ENCODE data around the gene MGARP. TPM values are rescaled to one million over a fixed set of nuclear protein-coding genes. Genes with fewer than 3 reads are reported as not detected.
A peak's percentile ranks its signal among the peaks of the same experiment; 100 is the strongest.

Gene MGARP
- total RNA-seq = 14.9 and 58.0 TPM in 2 replicates

DNA sequence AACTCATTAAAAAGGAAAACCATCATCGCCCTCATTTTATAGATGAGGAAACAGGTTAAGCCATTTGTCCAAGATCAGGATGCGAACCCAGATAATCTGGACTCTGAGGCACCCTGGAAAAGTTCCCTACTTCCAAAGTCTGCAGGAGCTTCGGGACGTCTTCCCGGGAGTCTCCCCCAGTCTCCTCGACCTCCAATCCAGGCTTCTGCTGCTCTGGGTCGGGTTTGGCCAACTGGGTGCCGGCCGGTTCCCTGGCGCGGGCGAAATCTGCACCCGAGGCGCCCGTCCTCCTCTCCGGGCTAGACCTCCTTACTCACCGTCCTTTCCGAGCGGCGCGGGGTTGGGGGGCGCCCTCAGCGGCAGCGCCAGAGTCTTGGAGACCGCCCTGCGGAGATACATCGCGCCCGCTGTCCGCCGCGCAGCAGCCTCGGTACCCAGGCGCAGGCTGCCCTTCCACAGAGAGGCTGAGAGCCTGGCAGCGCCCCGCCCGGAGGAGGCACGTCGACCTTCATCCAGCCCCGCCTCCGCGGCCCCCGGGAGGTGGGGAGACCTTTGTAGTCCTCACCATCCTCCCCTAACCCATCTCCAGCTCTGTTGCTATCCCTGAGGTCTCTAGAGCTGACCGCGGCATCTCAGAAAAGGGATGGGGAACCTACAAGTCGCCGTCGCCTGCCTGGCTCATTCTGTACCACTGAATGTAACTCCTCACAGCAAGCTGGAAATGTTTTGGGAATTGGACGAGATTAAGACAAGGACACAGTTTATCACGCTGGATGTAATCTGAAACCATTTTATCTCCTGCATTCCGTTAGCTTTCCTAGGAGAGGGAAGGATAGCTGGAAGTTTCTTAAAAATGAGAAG is at the start of gene MGARP:
Gene MGARP, minus strand, starts transcription at position 466 of the 861 bp plus-strand sequence. Its CDS starts 67 bp downstream, at position 399.

DNA sequence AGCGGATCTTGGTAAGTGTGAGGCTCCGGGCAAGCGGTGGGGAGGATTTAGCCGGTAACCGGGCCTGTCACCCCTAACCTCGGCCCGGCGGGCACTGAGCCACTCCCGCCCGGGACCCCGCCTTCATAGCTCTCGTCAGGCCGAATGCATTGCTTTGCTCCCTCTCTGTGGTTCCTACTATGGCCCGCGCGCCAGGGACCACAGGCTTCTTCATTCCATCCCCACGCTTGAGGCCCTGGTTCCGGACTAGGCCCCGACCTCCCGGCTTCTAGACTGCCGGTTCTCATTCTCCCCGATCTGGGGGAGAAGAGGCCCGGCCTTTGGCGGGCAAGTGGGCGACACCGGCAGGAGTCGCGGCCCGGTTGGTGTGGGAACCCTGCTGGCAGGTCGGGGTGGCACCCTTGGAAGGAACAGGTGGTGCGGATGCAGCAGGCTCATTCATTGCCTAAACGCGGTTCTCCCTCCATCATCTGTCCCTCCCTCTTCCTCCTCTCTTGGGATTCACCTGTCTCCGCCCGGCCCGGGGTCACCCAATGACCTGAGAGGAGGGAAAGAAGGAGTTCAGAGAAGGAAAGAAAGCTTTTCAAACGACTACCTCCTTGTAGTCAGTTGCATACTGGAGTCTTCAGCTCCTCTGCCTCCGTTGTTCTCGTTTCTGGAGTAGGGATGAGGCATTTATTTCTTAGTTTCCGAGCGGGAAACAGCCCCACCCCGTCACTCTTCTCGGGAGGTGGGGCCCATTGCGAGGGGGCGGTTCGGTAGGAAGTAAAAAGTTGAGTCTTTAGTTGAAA is 22.0 kb upstream of the MGARP start, which contains the start of gene NDUFC1:
Gene NDUFC1, minus strand, starts transcription at position 657 of the 791 bp plus-strand sequence. CDS start 6,679 bp downstream, outside the sequence.

GRCh38 chr4:139301113-139301820 is 21.2 kb upstream of the MGARP start, which contains the start of gene NAA15:
NAA15 (plus strand) TSS chr4:139301505; CDS start chr4:139301778, 273 bp downstream.

Small RNAs within 50 kb of the gene (small RNA-seq; reads per million reads assigned to genes)
- not detected for gene RNU6-1074P
- not detected for gene RNU6-1214P
- 2.6 reads per million, percentile 57 among the genes with 10 or more reads in this experiment for gene RNU6-506P

Other genes with a start within 250 kb of the MGARP start
- gene ELF2, start 103.0 kb downstream of the MGARP start, total RNA-seq = 42.7 and 56.8 TPM in 2 replicates
- gene NAA15, start 21.3 kb upstream of the MGARP start, total RNA-seq = 28.1 and 38.5 TPM in 2 replicates
- gene NDUFC1, start 22.3 kb upstream of the MGARP start, total RNA-seq = 11.9 and 13.0 TPM in 2 replicates
- gene RAB33B, start 173.9 kb upstream of the MGARP start, total RNA-seq = 13.6 and 17.4 TPM in 2 replicates